Spinal cord (tissue), 10 donors: ENCODE measurements around the gene HECTD4. TPM values are rescaled to one million over a fixed set of nuclear protein-coding genes. Genes with fewer than 3 reads are reported as not detected.
"Not testable (repeated sequence)": the region's sequence is repeated elsewhere in the genome, so short reads cannot be mapped to it uniquely, and the experiment has no call there.

Experiments used
- DNase-seq, 6 donors: peaks; one replicate each; pipeline versions ENCODE4 v3.0.0 to v3.0.0-alpha.2; 2013 to 2015; ENCODE audit warnings: low spot score in 6 of 6, low read depth in 4 of 6
- H3K27ac ChIP-seq: one replicate; pipeline ENCODE4 v1.5.1; 2013; ENCODE audit warnings: low read depth, low read length, control low read depth
- H3K27me3 ChIP-seq: one replicate; pipeline ENCODE4 v1.6.1; 2013; ENCODE audit warnings: low read length; ENCODE audit not compliant: control insufficient read depth, insufficient read depth
- H3K36me3 ChIP-seq: one replicate; pipeline ENCODE4 v1.6.1; 2013; ENCODE audit warnings: low read length; ENCODE audit not compliant: control insufficient read depth, insufficient read depth
- H3K4me1 ChIP-seq: one replicate; pipeline ENCODE4 v1.6.1; 2013; ENCODE audit warnings: low read length; ENCODE audit not compliant: control insufficient read depth, insufficient read depth
- H3K4me3 ChIP-seq: one replicate; pipeline ENCODE4 v1.5.1; 2013; ENCODE audit warnings: low read depth, low read length, control low read depth
- H3K9me3 ChIP-seq: one replicate; pipeline ENCODE4 v1.6.1; 2013; ENCODE audit warnings: low read length; ENCODE audit not compliant: control insufficient read depth, insufficient read depth
- WGBS: methylation state at CpG from one replicate; pipeline ENCODE4 v1.1.5; 2013; ENCODE audit warnings: missing lambda C conversion rate; ENCODE audit not compliant: insufficient coverage; 5-methylcytosine and 5-hydroxymethylcytosine counted together
- polyA plus RNA-seq, 2 donors: library from polyadenylated mRNA; unstranded; fragments of 120-200 nt; gene quantifications; one replicate each; pipeline ENCODE4 v1.2.1, GENCODE V29; 2013; ENCODE audit not compliant: insufficient read length in 2 of 2
- total RNA-seq, 2 donors: library from RNA; depleted of rRNA in 1 of 2; stranded (reverse); fragments of 120-200 nt in 1 of 2; fragments of >200 nt in 1 of 2; gene quantifications; one replicate each; pipeline versions ENCODE4 v1.2.3 to v1.2.4, GENCODE V29; 2013 to 2014
- donor health status: healthy.

The HECTD4 gene
- total and polyA plus RNA-seq, 4 donors: 54.0 to 121 (median 111) TPM

GRCh38 chr12:112258926-112259325 is 123.3 kb downstream of the HECTD4 start:
- H3K4me1 ChIP-seq: peaks cover 3% of the 10 kb centered on the region
- no peaks in the 10 kb centered on the region for H3K9me3 ChIP-seq
- no peak overlapping the region for H3K4me3 ChIP-seq
- 100% methylated on average over 1 of the region's 1 CpG for WGBS
- H3K27ac ChIP-seq: no peak overlapping the region
- no peaks in the 10 kb centered on the region for H3K27me3 ChIP-seq
- no peak for DNase-seq
- H3K36me3 ChIP-seq: peaks cover 4% of the 10 kb centered on the region

- Histone ChIP-seq H3K4me3 (no peak overlapping the region), H3K27ac (no peak overlapping the region), H3K9me3 (no peaks in the 10 kb centered on the region), H3K27me3 (no peaks in the 10 kb centered on the region), H3K36me3 (peaks cover 18% of the 10 kb centered on the region), H3K4me1 (no peaks in the 10 kb centered on the region)
- WGBS: no CpG with 5 or more reads among the region's 3 CpGs
- no peak for DNase-seq
These were observed 125.5 kb downstream of the HECTD4 start for GRCh38 chr12:112256780-112257179.

GRCh38 chr12:112252184-112252583 is 130.0 kb downstream of the HECTD4 start:
- Histone ChIP-seq H3K9me3 (no peaks in the 10 kb centered on the region), H3K4me3 (no peak overlapping the region), H3K27me3 (no peaks in the 10 kb centered on the region), H3K36me3 (peaks cover 17% of the 10 kb centered on the region), H3K27ac (no peak overlapping the region), H3K4me1 (no peaks in the 10 kb centered on the region)
- no peak for DNase-seq
- WGBS: 100% methylated on average over 3 of the region's 4 CpGs

- H3K36me3 ChIP-seq: peaks cover 41% of the 10 kb centered on the region
- not testable (repeated sequence) for H3K4me1 ChIP-seq, H3K27me3 ChIP-seq, H3K4me3 ChIP-seq, H3K9me3 ChIP-seq, H3K27ac ChIP-seq, DNase-seq
- WGBS: no CpG with 5 or more reads among the region's 1 CpG
These were observed 137.3 kb downstream of the HECTD4 start for GRCh38 chr12:112244902-112245301.

GRCh38 chr12:112243255-112244110 is 138.7 kb downstream of the HECTD4 start:
- Histone ChIP-seq H3K9me3 (no peaks in the 10 kb centered on the region), H3K27ac (no peak overlapping the region), H3K36me3 (peaks cover 42% of the 10 kb centered on the region), H3K27me3 (no peaks in the 10 kb centered on the region), H3K4me1 (no peaks in the 10 kb centered on the region), H3K4me3 (no peak overlapping the region)
- 83% methylated on average over 23 of the region's 25 CpGs for WGBS
- DNase-seq: peak in 1 of 6 donors; percentile 62

- Histone ChIP-seq H3K4me3 (no peak overlapping the region), H3K27me3 (no peaks in the 10 kb centered on the region), H3K9me3 (no peaks in the 10 kb centered on the region), H3K36me3 (peaks cover 53% of the 10 kb centered on the region), H3K4me1 (no peaks in the 10 kb centered on the region), H3K27ac (no peak overlapping the region)
- no peak for DNase-seq
- WGBS: 100% methylated on average over 2 of the region's 3 CpGs
These were observed 141.1 kb downstream of the HECTD4 start for GRCh38 chr12:112241176-112241575.

- H3K36me3 ChIP-seq: peaks cover 48% of the 10 kb centered on the region
- no peak overlapping the region for H3K27ac ChIP-seq
- H3K9me3 ChIP-seq: no peaks in the 10 kb centered on the region
- no peaks in the 10 kb centered on the region for H3K4me1 ChIP-seq
- H3K27me3 ChIP-seq: no peaks in the 10 kb centered on the region
- 100% methylated on average over 1 of the region's 6 CpGs for WGBS
- no peak overlapping the region for H3K4me3 ChIP-seq
- DNase-seq: no peak
These were observed 142.3 kb downstream of the HECTD4 start for GRCh38 chr12:112239881-112240280.

- peaks cover 47% of the 10 kb centered on the region for H3K36me3 ChIP-seq
These were observed 143.2 kb downstream of the HECTD4 start for GRCh38 chr12:112239020-112239419.

GRCh38 chr12:112238441-112238840 is 143.8 kb downstream of the HECTD4 start:
- Histone ChIP-seq H3K9me3 (no peaks in the 10 kb centered on the region), H3K4me3 (no peak overlapping the region), H3K27me3 (no peaks in the 10 kb centered on the region), H3K36me3 (peaks cover 44% of the 10 kb centered on the region), H3K4me1 (no peaks in the 10 kb centered on the region), H3K27ac (no peak overlapping the region)
- WGBS: no CpG with 5 or more reads among the region's 5 CpGs
- no peak for DNase-seq

More at GRCh38 chr12:112239020-112239419, 143.2 kb downstream of the HECTD4 start:
- 86% methylated on average over 7 of the region's 7 CpGs for WGBS
- no peaks in the 10 kb centered on the region for H3K9me3 ChIP-seq
- H3K27ac ChIP-seq: no peak overlapping the region
- H3K27me3 ChIP-seq: no peaks in the 10 kb centered on the region
- DNase-seq: no peak
- H3K4me3 ChIP-seq: no peak overlapping the region
- H3K4me1 ChIP-seq: no peaks in the 10 kb centered on the region

GRCh38 chr12:112236786-112237185 is 145.4 kb downstream of the HECTD4 start:
- H3K36me3 ChIP-seq: peaks cover 41% of the 10 kb centered on the region
- WGBS: 74% methylated on average over 4 of the region's 7 CpGs
- no peak overlapping the region for H3K4me3 ChIP-seq
- H3K27me3 ChIP-seq: no peaks in the 10 kb centered on the region
- no peak overlapping the region for H3K27ac ChIP-seq
- no peaks in the 10 kb centered on the region for H3K4me1 ChIP-seq
- DNase-seq: no peak
- no peaks in the 10 kb centered on the region for H3K9me3 ChIP-seq
